ENCODE data around the gene KCNQ1. TPM values are rescaled to one million over a fixed set of nuclear protein-coding genes. Genes with fewer than 3 reads are reported as not detected.

KCNQ1 gene
- total RNA-seq, 1 donor from 2014 or later = 4.8 TPM

DNA sequence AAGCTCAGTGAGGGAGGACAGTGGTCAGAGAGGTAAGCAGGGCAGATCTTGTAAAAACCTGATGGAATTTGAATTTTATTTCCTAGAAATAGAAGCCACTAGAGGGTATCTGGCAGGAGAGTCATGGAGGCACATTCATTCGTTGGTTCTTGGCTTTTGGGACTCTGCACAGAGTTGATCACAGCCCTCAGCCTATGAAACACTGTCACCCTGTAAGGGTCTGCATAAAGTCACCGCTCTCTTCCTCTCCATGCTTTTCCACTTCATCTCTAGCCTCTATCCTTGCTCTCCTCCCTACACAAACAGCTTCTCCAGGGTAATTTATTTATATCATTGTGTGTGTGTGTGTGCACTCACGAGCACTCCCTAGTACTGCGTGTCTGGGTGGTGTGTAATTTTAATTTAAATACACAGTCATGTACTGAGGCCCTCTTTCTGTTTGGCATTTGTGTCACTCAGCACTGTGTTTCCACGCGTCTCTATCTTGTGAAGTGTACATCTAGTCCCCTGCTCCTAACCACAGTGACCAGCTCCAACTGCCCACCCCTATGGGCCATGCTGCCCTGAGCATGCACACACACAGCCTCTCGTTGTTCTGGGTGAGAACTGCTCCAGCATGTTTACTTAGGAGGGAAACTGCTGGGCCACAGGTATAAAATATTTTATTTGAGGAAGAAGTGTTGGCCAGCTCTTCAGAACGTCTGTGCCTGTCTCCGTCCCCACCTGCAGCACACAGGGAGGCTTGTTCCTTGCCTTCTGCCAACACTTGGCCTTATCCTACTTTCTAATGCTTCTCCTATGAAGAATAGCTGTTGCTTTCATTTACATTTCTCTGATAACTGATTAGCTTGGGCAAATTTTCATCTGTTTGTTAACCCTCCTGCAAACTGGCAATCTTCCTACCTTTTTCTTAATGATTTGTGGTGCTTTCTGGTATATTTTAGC is 250.5 kb downstream of the KCNQ1 start:
- TF ChIP-seq, protein P1, sequence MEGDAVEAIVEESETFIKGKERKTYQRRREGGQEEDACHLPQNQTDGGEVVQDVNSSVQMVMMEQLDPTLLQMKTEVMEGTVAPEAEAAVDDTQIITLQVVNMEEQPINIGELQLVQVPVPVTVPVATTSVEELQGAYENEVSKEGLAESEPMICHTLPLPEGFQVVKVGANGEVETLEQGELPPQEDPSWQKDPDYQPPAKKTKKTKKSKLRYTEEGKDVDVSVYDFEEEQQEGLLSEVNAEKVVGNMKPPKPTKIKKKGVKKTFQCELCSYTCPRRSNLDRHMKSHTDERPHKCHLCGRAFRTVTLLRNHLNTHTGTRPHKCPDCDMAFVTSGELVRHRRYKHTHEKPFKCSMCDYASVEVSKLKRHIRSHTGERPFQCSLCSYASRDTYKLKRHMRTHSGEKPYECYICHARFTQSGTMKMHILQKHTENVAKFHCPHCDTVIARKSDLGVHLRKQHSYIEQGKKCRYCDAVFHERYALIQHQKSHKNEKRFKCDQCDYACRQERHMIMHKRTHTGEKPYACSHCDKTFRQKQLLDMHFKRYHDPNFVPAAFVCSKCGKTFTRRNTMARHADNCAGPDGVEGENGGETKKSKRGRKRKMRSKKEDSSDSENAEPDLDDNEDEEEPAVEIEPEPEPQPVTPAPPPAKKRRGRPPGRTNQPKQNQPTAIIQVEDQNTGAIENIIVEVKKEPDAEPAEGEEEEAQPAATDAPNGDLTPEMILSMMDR (conservative IDR thresholded peaks at IDR 0.05) = no peak
- Mint-ChIP-seq H3K9me3 (no peaks in the 10 kb centered on the region), H3K27me3 (peaks cover 3% of the 10 kb centered on the region), H3K4me1 (ENCODE audit: unreplicated experiment) (peaks cover 73% of the 10 kb centered on the region), H3K27ac (peak overlapping the region; percentile 14), H3K4me3 (peak overlapping the region; percentile 8), H3K36me3 (peaks cover 20% of the 10 kb centered on the region)
- DNase-seq (ENCODE audit: extremely low spot score, unreplicated experiment) = no peak

DNA sequence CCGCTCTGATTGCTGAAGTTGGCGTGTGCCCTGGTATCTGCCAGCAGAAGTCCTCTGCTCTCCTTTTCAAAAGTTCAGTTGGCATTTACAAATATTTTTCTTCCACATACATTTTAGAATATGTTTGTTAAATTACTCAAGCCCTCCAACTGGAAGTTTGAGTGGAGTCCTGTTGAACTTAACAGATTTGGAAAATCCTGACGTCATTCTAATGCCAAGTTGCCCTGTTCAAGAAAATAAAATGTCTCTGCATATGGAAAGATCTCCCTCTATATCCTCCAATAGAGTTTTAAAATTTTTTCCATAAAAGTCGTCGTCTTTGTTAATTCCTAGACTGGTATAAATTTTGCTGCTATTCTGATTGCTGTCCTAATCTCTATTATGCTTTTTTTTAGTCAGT is 251.6 kb downstream of the KCNQ1 start:
- TF ChIP-seq, protein P1 (conservative IDR thresholded peaks at IDR 0.05) = no peak
- Mint-ChIP-seq H3K27ac (peak overlapping the region; percentile 14), H3K4me3 (peak overlapping the region; percentile 66), H3K36me3 (peaks cover 20% of the 10 kb centered on the region), H3K27me3 (peaks cover 3% of the 10 kb centered on the region), H3K9me3 (no peaks in the 10 kb centered on the region), H3K4me1 (ENCODE audit: unreplicated experiment) (peaks cover 68% of the 10 kb centered on the region)
- DNase-seq (ENCODE audit: extremely low spot score, unreplicated experiment) = no peak

DNA sequence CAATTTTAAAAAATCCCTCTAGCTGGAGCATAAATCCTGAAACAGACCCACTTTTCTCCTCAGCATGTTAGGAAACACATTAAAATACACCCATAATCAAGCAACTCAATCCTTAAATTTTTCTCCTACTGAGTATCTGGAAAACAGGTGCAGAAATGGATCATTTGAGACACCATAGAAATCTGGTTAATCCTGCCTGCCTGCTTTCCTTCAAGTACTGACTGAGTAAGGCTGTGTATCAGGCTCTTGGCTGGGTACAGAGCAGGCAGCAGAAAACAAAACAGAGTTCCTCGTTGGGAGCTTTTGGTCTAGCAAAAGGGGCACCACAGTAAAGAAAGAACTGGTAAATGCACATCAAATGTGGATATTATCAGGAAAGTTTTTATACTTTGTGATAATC is 253.1 kb downstream of the KCNQ1 start:
- TF ChIP-seq, protein P1 (conservative IDR thresholded peaks at IDR 0.05) = no peak
- no peak for DNase-seq (ENCODE audit: extremely low spot score, unreplicated experiment)
- H3K4me3 Mint-ChIP-seq = peak overlapping the region; percentile 97
- H3K4me1 Mint-ChIP-seq (ENCODE audit: unreplicated experiment) = peaks cover 64% of the 10 kb centered on the region
- peaks cover 10% of the 10 kb centered on the region for H3K36me3 Mint-ChIP-seq
- peak overlapping the region; percentile 88 for H3K27ac Mint-ChIP-seq
- H3K9me3 Mint-ChIP-seq = no peaks in the 10 kb centered on the region
- H3K27me3 Mint-ChIP-seq = peaks cover 3% of the 10 kb centered on the region

DNA sequence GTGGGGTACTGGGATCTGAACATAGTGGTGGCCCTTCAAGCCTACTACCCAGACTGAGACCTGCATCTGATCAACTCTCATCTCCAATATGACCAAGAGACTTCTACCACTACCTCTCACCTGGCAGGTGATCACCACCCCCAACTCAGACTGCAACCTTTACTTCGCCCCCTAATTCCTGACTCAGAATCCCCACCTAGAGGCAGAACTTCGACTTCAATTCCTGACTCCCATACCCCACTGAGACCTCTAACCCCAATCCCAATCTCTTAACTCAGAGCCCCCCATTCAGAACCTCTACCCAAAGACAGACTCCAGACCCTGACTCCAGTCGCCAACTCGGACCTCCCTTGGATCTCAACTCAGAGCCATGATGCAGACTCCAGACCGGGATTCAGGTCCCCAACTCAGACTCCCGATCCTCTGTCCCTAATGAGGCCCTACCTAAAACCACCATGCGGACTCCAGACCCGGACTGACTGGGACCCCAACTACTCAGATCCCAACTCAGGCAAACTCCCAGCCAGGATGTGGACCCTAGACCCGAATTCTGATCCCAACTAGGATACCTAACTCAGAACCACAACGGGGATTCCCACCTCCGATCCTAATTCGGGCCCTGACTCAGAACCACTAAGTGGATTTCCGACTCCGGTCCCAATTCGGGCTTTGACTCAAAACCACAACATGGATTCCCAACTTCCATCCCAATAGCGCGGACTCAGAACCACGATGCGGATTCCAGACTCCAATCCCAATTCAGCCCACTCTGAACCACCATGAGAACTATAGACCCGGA is 253.8 kb downstream of the KCNQ1 start:
- H3K4me3 Mint-ChIP-seq = peak overlapping the region; percentile 97
- no peaks in the 10 kb centered on the region for H3K9me3 Mint-ChIP-seq
- no peak for DNase-seq (ENCODE audit: extremely low spot score, unreplicated experiment)
- TF ChIP-seq, protein P1 (conservative IDR thresholded peaks at IDR 0.05) = no peak
- peaks cover 10% of the 10 kb centered on the region for H3K36me3 Mint-ChIP-seq
- peak overlapping the region; percentile 88 for H3K27ac Mint-ChIP-seq
- peaks cover 3% of the 10 kb centered on the region for H3K27me3 Mint-ChIP-seq
- H3K4me1 Mint-ChIP-seq (ENCODE audit: unreplicated experiment) = peaks cover 67% of the 10 kb centered on the region

DNA sequence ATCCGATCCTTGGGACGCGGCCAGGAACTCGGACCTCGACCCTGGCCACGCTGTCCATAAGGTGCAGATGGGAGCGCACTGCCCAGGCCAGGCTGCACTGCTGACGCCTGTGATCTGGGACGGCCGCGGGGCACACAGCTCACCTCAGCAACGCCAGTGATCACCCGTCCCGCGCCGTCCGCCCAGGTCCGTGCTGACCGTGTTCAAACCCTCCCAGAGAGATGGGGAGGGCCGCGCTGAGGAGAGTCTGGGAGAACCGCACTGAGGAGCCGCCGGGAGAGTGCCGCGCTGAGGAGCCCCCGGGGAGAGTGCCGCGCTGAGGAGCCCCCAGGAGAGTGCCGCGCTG is 254.3 kb downstream of the KCNQ1 start:
- Mint-ChIP-seq H3K4me3 (peak overlapping the region; percentile 97), H3K27me3 (peaks cover 3% of the 10 kb centered on the region), H3K27ac (peak overlapping the region; percentile 88), H3K4me1 (ENCODE audit: unreplicated experiment) (peaks cover 67% of the 10 kb centered on the region), H3K9me3 (no peaks in the 10 kb centered on the region), H3K36me3 (peaks cover 10% of the 10 kb centered on the region)
- TF ChIP-seq, protein P1 (conservative IDR thresholded peaks at IDR 0.05) = no peak
- peak; percentile 68 for DNase-seq (ENCODE audit: extremely low spot score, unreplicated experiment)

Data from type B pancreatic cell (in vitro differentiated cells).